ENCODE data around the gene ADCY5.
A peak's percentile ranks its signal among the peaks of the same experiment; 100 is the strongest.
"Not testable (repeated sequence)": the region's sequence is repeated elsewhere in the genome, so short reads cannot be mapped to it uniquely, and the experiment has no call there.

The ADCY5 gene
- 0 to 4.2 (median 0.06) reads per million in 17 experiments for total RNA-seq

GRCh38 chr3:123448536-123449101 lies at the start of gene ADCY5:
Gene ADCY5 (minus strand): TSS chr3:123449090. CDS start chr3:123448545, 545 bp downstream.
- DNase-seq, result peak in 3 of 4 experiments; percentile 7 to 39 (median 38)

- no peak for DNase-seq
These were observed 45.0 kb upstream of the ADCY5 start for GRCh38 chr3:123493912-123494311.

- DNase-seq, result no peak
These were observed 43.2 kb upstream of the ADCY5 start for GRCh38 chr3:123491966-123492587.

GRCh38 chr3:123489400-123490004 lies 40.6 kb upstream of the ADCY5 start:
- peak; percentile 57 to 78 (median 70) for DNase-seq

GRCh38 chr3:123488645-123489347 lies 39.9 kb upstream of the ADCY5 start:
- DNase-seq, result no peak

GRCh38 chr3:123487063-123487462 lies 38.2 kb upstream of the ADCY5 start:
- not testable (repeated sequence) for DNase-seq

- DNase-seq, result no peak
These were observed 37.6 kb upstream of the ADCY5 start for GRCh38 chr3:123486460-123486859.

- DNase-seq, result no peak
These were observed 36.7 kb upstream of the ADCY5 start for GRCh38 chr3:123485551-123485950.

- DNase-seq, result no peak
These were observed 34.3 kb upstream of the ADCY5 start for GRCh38 chr3:123483146-123483545.

GRCh38 chr3:123481722-123482457 lies 33.0 kb upstream of the ADCY5 start:
- no peak for DNase-seq

GRCh38 chr3:123481071-123481470 lies 32.2 kb upstream of the ADCY5 start:
- DNase-seq, result no peak

GRCh38 chr3:123480428-123480827 lies 31.5 kb upstream of the ADCY5 start:
- DNase-seq, result peak in 3 of 4 experiments; percentile 15 to 30 (median 17)

GRCh38 chr3:123479891-123480290 lies 31.0 kb upstream of the ADCY5 start:
- DNase-seq, result no peak

GRCh38 chr3:123478314-123478713 lies 29.4 kb upstream of the ADCY5 start:
- DNase-seq, result no peak

GRCh38 chr3:123476967-123477750 lies 28.3 kb upstream of the ADCY5 start:
- no peak for DNase-seq

- peak in 1 of 4 experiments; percentile 24 for DNase-seq
These were observed 26.9 kb upstream of the ADCY5 start for GRCh38 chr3:123475786-123476185.

GRCh38 chr3:123471106-123471505 lies 22.2 kb upstream of the ADCY5 start:
- no peak for DNase-seq

GRCh38 chr3:123469323-123469995 lies 20.6 kb upstream of the ADCY5 start:
- DNase-seq, result no peak

GRCh38 chr3:123467046-123467445 lies 18.2 kb upstream of the ADCY5 start:
- no peak for DNase-seq

- no peak for DNase-seq
These were observed 15.3 kb upstream of the ADCY5 start for GRCh38 chr3:123464211-123464610.

GRCh38 chr3:123459862-123460261 lies 11.0 kb upstream of the ADCY5 start:
- no peak for DNase-seq

Data from suppressor macrophage (primary cell).